Liver (tissue), 3 donors: ENCODE measurements around the gene ZNF488.

Source experiments
- EGR1 ChIP-seq, 2 donors: IDR thresholded peaks; 2 replicates each; pipeline ENCODE4 v1.6.1; 2016 to 2018; ENCODE audit warnings: antibody characterized with exemption in 2 of 2, low read depth in 2 of 2
- FOXA1 ChIP-seq: IDR thresholded peaks from 2 replicates; pipeline ENCODE4 v1.6.1; 2016; ENCODE audit warnings: antibody characterized with exemption
- GABPA ChIP-seq, 2 donors: IDR thresholded peaks in 1 of 2; conservative IDR thresholded peaks in 1 of 2; 2 replicates each; pipeline ENCODE4 v1.6.1; 2016; ENCODE audit warnings: antibody characterized with exemption in 2 of 2, mild to moderate bottlenecking in 1 of 2, moderate library complexity in 1 of 2
- HNF4A ChIP-seq, 2 donors: conservative IDR thresholded peaks; 2 replicates each; pipeline ENCODE4 v1.6.1; 2016; ENCODE audit warnings: antibody characterized with exemption in 2 of 2, mild to moderate bottlenecking in 2 of 2
- RAD21 ChIP-seq, 2 donors: IDR thresholded peaks; 2 replicates each; pipeline ENCODE4 v1.6.1; 2016; ENCODE audit warnings: antibody characterized with exemption in 2 of 2, mild to moderate bottlenecking in 2 of 2
- RXRA ChIP-seq, 2 donors: IDR thresholded peaks; 2 replicates each; pipeline ENCODE4 v1.6.1; 2017 to 2018; ENCODE audit warnings: antibody characterized with exemption in 2 of 2, mild to moderate bottlenecking in 1 of 2
- SP1 ChIP-seq: IDR thresholded peaks from 2 replicates; pipeline ENCODE4 v1.6.1; 2018; ENCODE audit warnings: antibody characterized with exemption, mild to moderate bottlenecking
- TAF1 ChIP-seq: conservative IDR thresholded peaks from 2 replicates; pipeline ENCODE4 v1.6.1; 2016; ENCODE audit warnings: antibody characterized with exemption, mild to moderate bottlenecking
- YY1 ChIP-seq: IDR thresholded peaks from 2 replicates; pipeline ENCODE4 v1.6.1; 2016; ENCODE audit warnings: antibody characterized with exemption, mild to moderate bottlenecking
- TF ChIP-seq, protein P1 (sequence below): fragments of 150-350 bp; IDR thresholded peaks from 2 replicates; pipeline ENCODE4 v1.5.1; 2017; ENCODE audit warnings: improper control_type of control experiment, low read depth, low read length; ENCODE audit not compliant: missing input control
- TF ChIP-seq, protein P2 (sequence below): IDR thresholded peaks from 2 replicates; pipeline ENCODE4 v1.6.1; 2016; ENCODE audit warnings: antibody characterized with exemption
- TF ChIP-seq, protein P3 (sequence below): IDR thresholded peaks from 2 replicates; pipeline ENCODE4 v1.6.1; 2016; ENCODE audit warnings: antibody characterized with exemption
- TF ChIP-seq, protein P4 (sequence below): IDR thresholded peaks from 2 replicates; pipeline ENCODE4 v1.6.1; 2016; ENCODE audit warnings: antibody characterized with exemption
- TF ChIP-seq, protein P5 (sequence below): IDR thresholded peaks from 2 replicates; pipeline ENCODE4 v1.6.1; 2016; ENCODE audit warnings: antibody characterized with exemption, mild to moderate bottlenecking
- donor health status: healthy.
- donor health status: healthy.

DNA sequence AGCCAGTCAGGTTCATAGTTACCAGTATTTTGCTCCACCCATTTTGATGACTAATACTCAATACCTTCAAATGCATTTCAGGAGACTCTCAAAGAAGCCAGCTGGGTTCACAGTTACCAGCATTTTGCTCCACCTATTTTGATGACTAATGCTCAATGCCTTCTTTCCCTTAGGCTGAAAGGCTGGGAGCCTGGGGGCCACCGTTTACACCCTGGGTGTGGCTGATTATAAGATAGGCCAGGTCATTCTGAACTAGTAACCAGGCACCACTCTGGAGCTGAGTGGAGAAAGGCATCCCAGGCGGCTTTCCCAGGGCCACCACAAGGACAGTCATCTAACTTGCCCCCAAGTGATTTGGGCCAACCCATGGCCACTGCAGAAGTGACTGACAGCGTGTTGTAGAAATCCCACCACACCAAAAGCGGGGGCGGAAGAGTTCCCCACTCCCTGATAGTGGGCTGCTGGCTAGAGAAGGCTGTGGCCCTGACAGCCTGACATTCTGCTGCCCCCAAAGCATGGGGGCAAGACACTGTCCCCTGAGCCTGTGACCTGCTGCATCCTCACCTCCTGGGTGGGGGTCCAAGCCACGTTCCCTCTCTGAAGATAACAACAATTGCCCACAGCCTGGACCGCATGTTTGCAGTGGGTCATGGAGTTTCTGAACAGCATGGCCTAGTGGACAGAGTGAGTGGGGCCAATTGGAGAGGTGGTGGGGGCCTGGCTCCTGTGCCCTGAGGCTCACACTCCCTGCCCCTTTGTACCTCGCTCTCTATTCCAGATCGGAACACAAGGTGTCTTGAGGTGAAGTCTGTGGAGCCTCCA is 23.0 kb upstream of the ZNF488 start:
- TF ChIP-seq, protein P1, sequence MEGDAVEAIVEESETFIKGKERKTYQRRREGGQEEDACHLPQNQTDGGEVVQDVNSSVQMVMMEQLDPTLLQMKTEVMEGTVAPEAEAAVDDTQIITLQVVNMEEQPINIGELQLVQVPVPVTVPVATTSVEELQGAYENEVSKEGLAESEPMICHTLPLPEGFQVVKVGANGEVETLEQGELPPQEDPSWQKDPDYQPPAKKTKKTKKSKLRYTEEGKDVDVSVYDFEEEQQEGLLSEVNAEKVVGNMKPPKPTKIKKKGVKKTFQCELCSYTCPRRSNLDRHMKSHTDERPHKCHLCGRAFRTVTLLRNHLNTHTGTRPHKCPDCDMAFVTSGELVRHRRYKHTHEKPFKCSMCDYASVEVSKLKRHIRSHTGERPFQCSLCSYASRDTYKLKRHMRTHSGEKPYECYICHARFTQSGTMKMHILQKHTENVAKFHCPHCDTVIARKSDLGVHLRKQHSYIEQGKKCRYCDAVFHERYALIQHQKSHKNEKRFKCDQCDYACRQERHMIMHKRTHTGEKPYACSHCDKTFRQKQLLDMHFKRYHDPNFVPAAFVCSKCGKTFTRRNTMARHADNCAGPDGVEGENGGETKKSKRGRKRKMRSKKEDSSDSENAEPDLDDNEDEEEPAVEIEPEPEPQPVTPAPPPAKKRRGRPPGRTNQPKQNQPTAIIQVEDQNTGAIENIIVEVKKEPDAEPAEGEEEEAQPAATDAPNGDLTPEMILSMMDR = no peak
- TF ChIP-seq HNF4A (conservative IDR thresholded peaks at IDR 0.05) (no peak), EGR1 (IDR thresholded peaks at IDR 0.05; ENCODE audit: low read depth in 2 of 2) (no peak), SP1 (no peak), RAD21 (IDR thresholded peaks at IDR 0.05) (no peak), YY1 (no peak), RXRA (IDR thresholded peaks at IDR 0.05) (no peak), FOXA1 (no peak), GABPA (IDR thresholded peaks at IDR 0.05 in 1 of 2, conservative IDR thresholded peaks at IDR 0.05 in 1 of 2) (no peak), TAF1 (no peak)
- TF ChIP-seq, protein P2, sequence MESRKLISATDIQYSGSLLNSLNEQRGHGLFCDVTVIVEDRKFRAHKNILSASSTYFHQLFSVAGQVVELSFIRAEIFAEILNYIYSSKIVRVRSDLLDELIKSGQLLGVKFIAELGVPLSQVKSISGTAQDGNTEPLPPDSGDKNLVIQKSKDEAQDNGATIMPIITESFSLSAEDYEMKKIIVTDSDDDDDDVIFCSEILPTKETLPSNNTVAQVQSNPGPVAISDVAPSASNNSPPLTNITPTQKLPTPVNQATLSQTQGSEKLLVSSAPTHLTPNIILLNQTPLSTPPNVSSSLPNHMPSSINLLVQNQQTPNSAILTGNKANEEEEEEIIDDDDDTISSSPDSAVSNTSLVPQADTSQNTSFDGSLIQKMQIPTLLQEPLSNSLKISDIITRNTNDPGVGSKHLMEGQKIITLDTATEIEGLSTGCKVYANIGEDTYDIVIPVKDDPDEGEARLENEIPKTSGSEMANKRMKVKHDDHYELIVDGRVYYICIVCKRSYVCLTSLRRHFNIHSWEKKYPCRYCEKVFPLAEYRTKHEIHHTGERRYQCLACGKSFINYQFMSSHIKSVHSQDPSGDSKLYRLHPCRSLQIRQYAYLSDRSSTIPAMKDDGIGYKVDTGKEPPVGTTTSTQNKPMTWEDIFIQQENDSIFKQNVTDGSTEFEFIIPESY = no peak
- TF ChIP-seq, protein P3, sequence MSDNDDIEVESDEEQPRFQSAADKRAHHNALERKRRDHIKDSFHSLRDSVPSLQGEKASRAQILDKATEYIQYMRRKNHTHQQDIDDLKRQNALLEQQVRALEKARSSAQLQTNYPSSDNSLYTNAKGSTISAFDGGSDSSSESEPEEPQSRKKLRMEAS = no peak
- TF ChIP-seq, protein P4, sequence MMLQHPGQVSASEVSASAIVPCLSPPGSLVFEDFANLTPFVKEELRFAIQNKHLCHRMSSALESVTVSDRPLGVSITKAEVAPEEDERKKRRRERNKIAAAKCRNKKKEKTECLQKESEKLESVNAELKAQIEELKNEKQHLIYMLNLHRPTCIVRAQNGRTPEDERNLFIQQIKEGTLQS = no peak
- TF ChIP-seq, protein P5, sequence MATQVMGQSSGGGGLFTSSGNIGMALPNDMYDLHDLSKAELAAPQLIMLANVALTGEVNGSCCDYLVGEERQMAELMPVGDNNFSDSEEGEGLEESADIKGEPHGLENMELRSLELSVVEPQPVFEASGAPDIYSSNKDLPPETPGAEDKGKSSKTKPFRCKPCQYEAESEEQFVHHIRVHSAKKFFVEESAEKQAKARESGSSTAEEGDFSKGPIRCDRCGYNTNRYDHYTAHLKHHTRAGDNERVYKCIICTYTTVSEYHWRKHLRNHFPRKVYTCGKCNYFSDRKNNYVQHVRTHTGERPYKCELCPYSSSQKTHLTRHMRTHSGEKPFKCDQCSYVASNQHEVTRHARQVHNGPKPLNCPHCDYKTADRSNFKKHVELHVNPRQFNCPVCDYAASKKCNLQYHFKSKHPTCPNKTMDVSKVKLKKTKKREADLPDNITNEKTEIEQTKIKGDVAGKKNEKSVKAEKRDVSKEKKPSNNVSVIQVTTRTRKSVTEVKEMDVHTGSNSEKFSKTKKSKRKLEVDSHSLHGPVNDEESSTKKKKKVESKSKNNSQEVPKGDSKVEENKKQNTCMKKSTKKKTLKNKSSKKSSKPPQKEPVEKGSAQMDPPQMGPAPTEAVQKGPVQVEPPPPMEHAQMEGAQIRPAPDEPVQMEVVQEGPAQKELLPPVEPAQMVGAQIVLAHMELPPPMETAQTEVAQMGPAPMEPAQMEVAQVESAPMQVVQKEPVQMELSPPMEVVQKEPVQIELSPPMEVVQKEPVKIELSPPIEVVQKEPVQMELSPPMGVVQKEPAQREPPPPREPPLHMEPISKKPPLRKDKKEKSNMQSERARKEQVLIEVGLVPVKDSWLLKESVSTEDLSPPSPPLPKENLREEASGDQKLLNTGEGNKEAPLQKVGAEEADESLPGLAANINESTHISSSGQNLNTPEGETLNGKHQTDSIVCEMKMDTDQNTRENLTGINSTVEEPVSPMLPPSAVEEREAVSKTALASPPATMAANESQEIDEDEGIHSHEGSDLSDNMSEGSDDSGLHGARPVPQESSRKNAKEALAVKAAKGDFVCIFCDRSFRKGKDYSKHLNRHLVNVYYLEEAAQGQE = no peak
